Right ventricle myocardium superior (tissue), 1 donor: ENCODE data around the gene RSPH9. TPM values are rescaled to one million over a fixed set of nuclear protein-coding genes. Genes with fewer than 3 reads are reported as not detected.
"Not testable (repeated sequence)": the region's sequence is repeated elsewhere in the genome, so short reads cannot be mapped to it uniquely, and the experiment has no call there.

ENCODE experiments used
- ATAC-seq: fragments of 200-7000 bp; cut with Tn5 transposase; one replicate; pipeline ENCODE4 v1.9.1; 2020; ENCODE audit warnings: mild to moderate bottlenecking; ENCODE audit not compliant: poor library complexity
- DNase-seq: peaks from one replicate; pipeline ENCODE4 v3.0.0-alpha.2; 2020
- intact Hi-C: fragments of 100-400 bp; cut with DNase I; formaldehyde crosslinking; loops from one replicate; pipeline ENCODE4 v1.11.2; 2022
- total RNA-seq: library from RNA; stranded (reverse); fragmentation: NEBNext Ultra II Directional; extraction: Animal tissue kit (Norgen Biotek cat#: 25700); gene quantifications from one replicate; pipeline ENCODE4 v1.2.1, GENCODE V29; 2021
- donor health status: DM: no; HTN: yes; CAD: no; lungs with severe emphysema.

Gene RSPH9
- total RNA-seq, 1 donor from 2014 or later, result 0.16 TPM

- intact Hi-C loops, DNase-seq, ATAC-seq: not testable (repeated sequence)
Measured at GRCh38 chr6:43662948-43663347, 18.1 kb downstream of the RSPH9 start.

DNA sequence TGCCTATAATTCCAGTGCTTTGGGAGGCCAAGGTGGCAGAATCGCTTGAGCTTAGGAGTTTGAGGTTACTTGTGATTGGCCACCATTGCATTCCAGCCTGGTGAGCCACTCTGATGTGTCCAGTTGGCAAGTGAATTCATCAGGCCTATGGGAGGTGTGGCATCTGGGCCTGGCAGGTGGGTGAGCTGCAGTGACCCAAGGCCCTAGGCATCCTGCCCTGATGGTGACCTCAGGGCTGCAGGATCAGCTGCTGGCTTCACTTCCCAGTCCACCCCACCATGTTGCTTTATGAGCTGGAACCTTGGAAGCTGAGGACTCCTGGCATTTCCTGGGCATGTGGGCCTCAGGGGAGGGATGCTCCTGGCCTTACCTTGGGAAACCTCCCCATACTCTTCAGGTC is 20.5 kb downstream of the RSPH9 start:
- intact Hi-C loops, result loop anchor here (5.0 kb wide), 3 partner anchors 47 to 412 kb away; no protein-coding TSS in a partner anchor
- ATAC-seq (no peak), DNase-seq (no peak)

GRCh38 chr6:43666196-43666920 is 21.5 kb downstream of the RSPH9 start:
- no peak for DNase-seq
- no peak for ATAC-seq
- intact Hi-C loops, result loop anchor here (5.0 kb wide), 3 partner anchors 46 to 411 kb away; no protein-coding TSS in a partner anchor

DNA sequence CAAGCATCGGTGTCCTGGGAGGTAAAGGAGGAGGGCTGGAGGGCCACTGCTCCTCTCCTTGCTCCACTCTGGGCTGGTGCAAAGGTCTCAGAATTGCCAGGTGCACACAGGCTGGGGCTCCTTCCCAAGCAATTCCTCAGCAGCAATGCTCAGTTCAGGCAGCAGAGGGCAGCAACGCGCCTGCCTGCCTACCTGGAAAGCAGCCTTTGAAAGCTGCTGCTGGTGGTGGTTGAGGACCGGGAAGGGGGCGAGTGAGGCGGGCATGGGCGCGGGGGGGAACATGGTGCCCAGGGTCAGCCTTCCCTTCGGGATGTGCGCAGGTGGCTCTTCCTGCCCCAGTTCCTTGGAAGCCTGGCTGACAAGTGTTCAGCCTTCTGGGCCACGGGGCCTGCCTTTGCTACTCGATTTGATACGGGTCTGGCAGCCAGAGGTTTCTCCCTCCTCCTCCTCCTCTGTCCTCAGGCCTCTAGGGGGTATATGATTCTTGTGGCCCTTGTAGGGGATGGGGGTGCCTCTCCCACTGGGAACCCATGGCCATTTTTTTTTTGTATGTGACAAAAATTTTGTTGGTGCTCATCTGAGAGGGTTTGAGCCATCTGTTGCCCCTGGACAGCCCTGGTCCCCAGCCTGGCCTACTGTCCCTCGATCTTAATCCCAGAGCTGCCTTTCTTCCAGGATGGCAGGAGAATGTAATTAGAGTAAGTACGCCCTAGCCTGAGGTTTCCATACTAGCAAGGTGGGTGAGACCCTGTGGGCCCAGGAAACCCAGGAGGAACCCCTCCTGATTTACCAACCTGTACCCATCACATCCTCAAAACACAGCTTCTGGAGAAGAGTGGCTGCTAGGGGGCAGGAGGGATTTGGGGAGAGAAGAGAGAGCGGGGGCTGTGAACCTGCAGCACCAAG is 22.7 kb downstream of the RSPH9 start:
- DNase-seq (peak; percentile 88), ATAC-seq (peak; percentile 63)
- intact Hi-C loops, result loop anchor here (5.0 kb wide), 3 partner anchors 45 to 410 kb away; no protein-coding TSS in a partner anchor

DNA sequence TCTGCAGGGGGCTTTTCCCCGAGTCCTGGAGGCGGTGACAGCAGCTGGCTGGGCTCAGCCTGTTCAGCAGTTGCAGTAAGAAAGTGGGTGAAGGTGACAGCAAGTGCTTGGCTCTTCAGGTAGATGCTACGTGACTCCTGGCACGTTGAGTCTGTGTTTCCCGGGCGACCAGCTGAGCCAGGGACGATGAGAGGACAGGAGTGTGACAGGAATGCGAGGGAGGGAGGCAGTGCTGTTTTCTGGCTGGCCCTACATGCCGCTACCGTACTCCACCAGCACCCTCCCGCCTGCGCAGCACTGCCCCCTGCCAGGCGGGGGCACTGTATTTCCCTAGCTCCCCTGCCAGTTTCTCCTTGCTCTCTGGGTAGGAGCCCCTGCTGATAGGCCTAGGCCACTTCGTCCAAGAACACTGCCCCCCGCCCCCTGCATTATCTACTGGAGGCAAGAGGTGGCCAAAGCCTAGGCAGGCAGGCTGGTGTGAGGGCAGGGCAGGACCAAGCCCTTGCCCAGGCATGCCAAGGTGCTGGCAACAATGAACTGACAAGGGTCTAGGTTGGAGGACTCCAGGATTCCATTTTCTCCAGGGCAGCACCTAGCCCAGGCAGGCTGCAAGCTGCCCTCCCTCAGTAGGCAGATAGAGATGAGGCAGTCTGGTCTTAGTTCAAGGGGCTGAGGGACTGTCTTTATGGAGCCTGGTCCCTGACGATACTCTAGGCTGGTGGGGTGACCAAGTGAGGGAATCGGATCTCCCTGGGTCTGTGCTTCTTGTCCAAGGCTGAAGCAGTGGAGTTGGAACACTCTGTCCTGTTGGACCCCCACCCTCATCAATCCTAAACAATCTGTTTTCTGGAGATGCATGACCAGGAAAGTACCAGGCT is 23.6 kb downstream of the RSPH9 start:
- peak; percentile 71 for ATAC-seq
- DNase-seq, result peak; percentile 68
- intact Hi-C loops, result loop anchor here (5.0 kb wide), 3 partner anchors 44 to 409 kb away; no protein-coding TSS in a partner anchor

DNA sequence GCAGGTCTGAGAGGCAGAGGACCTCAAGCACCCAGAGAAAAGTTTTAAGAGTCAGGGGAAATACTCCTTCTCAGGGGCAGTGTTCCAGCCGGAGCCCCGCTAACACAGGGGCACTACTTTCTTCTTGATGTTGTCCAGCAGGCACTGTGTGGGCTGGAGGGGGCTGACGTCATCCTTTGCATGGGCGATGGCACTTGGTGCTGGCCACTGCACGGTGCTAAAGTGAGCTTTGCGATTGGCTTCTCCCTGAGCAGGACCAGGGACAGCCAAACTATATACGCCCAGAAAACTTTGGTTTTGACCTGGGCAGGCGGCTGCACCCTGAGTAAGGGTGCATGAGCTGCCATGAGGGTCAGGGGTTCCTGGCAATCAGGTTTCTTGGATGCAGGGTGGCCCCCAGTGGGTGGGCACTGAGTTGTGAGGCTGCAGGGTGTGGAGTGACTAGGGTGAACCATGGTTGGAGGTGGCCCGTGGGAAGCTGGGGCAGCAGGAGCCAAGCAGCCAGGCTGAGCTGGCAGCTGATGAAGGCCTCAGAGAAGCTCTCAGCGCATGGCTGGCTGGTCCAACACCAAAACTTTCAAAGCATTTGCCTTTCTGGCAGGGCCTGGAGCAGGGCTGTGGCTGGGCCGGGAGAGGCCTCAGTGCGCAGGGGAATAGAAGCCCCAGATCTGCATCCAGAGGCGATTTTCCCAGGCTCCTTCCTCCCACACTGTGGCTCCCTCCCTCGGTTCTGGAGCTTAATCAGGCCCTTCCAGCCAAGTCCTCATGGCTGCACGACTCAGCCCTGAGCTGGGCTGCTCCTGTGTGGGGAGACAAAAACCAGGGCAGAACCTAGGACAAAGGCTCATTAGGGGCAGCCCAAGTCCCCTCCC is 24.4 kb downstream of the RSPH9 start:
- intact Hi-C loops, result loop anchor here (5.0 kb wide), 3 partner anchors 43 to 408 kb away; no protein-coding TSS in a partner anchor
- DNase-seq (peak; percentile 86), ATAC-seq (peak; percentile 73)

DNA sequence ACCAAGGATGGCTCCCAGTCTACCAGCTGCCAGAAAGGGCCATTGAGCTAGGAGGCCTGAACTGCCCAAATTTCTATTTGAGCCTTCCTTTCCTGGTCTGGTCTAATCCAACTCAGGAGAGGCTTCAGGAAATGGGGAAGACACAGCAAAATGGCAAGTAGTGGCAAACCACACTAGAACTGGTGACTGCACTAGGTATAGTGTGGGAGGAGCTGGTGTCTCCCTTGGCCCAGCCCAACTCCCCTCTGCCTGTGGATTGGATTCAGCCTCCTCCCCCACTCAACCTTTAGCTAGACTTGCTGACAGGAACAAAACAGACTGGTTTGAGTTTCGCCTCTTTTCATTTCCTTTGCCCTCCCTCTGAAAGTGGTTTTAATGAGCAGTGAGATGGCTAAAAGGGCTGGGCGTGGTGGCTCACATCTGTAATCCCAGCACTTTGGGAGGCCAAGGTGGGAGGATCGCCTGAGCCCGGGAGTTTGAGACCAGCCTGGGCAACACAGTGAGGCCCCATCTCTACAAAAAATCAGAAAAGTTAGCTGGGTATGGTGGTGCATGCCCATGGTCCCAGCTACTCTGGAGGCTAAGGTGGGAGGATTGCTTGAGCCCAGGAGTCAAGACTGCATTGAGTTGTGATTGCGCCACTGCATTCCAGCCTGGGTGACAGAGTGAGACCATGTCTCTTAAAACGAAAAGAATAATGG is 25.2 kb downstream of the RSPH9 start:
- ATAC-seq (peak; percentile 3), DNase-seq (no peak)
- intact Hi-C loops, result loop anchor here (5.0 kb wide), 3 partner anchors 42 to 407 kb away; no protein-coding TSS in a partner anchor

GRCh38 chr6:43670623-43670986 is 25.8 kb downstream of the RSPH9 start:
- intact Hi-C loops, result no loop called here
- DNase-seq, result no peak
- no peak for ATAC-seq

DNA sequence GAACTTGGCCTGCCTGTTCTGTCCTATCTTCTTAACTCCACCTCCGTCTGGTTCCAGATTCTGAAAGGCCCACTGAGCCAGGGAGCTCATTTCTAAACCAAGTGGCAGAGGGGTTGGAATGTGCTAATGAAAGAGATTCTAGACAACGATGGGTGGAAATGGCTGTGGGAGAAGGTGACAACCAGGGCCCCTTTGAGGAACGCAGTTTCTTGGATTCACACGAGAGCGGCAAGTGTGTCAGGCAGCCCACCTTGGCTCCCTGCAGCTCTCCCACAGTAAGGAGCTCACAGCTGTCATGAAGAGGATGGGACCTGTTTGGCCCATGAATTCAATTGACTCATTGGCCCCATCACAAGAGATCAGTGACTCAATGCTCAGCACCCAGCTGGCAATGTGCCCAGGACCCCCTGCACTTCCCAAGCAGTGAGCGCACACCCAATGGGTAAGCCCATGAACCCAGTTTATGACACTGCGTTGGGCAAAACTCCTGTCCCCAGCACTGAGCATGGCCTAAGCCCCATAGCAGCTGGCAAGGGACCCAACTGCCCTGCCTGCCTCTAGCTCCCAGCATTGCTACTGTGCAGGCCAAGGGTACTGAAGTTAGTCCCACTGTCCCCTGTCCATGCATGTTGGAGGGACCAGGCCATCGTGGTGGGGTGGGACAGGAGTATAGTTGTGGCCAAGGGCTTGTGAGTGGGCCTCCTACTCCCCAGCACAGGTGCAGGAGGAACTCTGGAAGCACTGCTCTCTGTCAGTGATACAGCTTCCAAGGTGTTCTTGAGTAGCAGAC is 26.4 kb downstream of the RSPH9 start:
- DNase-seq, result no peak
- intact Hi-C loops, result no loop called here
- no peak for ATAC-seq

DNA sequence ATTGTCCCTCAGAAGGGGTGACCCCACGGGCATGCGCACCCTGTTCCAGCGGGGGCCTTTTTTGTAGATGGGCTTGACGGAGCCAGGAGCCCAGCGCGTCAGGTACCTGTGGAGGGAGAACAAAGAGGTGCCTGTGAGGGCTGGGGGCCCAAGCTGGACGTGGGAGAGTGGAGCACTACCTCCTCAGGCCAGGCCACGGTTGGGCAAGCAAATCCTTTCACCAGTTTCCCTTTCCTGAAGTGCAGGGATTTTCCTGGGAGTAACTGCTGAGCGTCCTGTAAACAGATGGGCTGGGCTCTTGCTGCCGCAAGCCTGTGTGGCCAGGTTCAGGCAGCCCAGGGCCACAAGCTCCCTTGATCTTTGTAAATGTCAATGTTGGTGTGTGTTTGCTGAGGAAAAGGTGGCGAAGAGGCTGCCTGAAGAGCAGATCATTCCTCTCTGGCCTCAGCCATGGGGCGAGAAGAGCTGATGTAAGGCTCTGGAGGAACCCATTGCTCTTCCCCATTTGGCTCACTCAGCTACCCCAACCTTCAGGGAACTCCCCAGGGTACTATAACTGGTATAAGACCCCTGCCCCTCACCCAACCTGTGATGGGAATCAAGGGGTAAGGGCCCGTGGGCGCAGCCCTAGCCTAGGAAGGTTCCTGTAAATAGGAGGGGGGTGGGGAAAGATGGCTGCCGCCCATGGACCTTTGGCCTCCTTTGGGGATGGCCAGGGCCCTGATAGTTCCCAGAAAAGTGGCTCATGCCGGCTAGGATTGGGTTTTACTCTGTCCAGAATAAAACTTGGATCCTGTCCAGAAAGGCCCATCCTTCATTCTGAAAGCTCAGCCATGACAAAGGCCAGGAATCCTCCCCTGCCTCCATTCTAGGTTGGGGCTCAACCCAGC is 27.2 kb downstream of the RSPH9 start:
- DNase-seq (no peak), ATAC-seq (no peak)
- intact Hi-C loops, result no loop called here

GRCh38 chr6:43673444-43674084 is 28.7 kb downstream of the RSPH9 start:
- ATAC-seq (no peak), DNase-seq (no peak)
- intact Hi-C loops, result no loop called here

DNA sequence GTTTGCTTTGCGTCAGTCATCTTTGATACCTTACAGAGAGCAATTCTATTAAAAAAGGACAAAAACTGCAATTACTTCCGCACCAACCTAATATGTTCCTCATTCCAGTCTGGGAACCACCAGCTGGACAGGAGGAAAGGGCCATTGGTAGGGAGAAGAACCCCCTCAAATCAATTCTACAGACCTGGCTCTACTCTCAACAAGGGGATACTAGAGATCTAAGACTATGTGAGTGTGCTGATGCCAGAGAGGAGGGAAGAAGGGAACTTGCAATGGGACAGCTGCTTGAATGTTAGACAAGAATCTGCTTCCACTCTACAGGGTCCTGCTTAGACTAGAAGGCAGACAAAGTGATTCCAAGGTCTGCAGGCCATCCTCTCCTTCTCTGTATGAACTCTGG is 29.5 kb downstream of the RSPH9 start:
- ATAC-seq, result no peak
- intact Hi-C loops, result no loop called here

DNA sequence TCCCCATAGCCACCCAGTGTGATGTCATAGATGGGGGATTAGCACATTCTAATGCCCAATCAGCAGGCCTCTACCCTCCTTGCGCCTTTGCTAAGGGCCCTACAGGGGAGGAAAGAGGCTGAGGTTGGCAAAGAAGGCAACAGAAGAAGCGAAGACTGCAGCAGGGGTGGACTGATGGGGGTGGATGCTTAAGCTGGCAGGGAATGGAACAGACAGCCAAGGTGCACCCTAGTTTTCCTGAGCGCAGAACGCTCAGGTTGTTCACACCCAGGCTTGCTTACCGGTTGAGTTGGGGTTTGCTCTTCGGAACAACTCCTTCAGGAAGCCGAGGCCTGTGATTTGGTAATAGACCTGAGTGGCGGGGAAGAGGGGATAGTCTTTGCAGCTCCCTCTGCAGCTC is 30.1 kb downstream of the RSPH9 start:
- ATAC-seq, result no peak
- intact Hi-C loops, result no loop called here
- DNase-seq, result no peak

More for the DNA sequence above, 29.5 kb downstream of the RSPH9 start:
- no peak for DNase-seq

GRCh38 chr6:43676962-43677606 is 32.2 kb downstream of the RSPH9 start:
- no peak for DNase-seq
- no peak for ATAC-seq
- intact Hi-C loops, result no loop called here
